Type B pancreatic cell (in vitro differentiated cells): ENCODE results near the gene LIPG. TPM values are rescaled to one million over a fixed set of nuclear protein-coding genes. Genes with fewer than 3 reads are reported as not detected.
A peak's percentile ranks its signal among the peaks of the same experiment; 100 is the strongest.

ENCODE experiments used
- DNase-seq: peaks from one replicate; pipeline ENCODE4 v3.0.0; 2021; ENCODE audit warnings: mixed read lengths; ENCODE audit not compliant: unreplicated experiment; ENCODE audit errors: extremely low spot score
- H3K27ac Mint-ChIP-seq: 2 replicates; pipeline ENCODE4 v1.8.0; 2021; ENCODE audit warnings: mild to moderate bottlenecking, mixed read lengths
- H3K27me3 Mint-ChIP-seq: 2 replicates; pipeline ENCODE4 v1.8.0; 2021; ENCODE audit warnings: mixed read lengths
- H3K36me3 Mint-ChIP-seq: 2 replicates; pipeline ENCODE4 v1.8.0; 2021; ENCODE audit warnings: mixed read lengths
- H3K4me1 Mint-ChIP-seq: one replicate; pipeline ENCODE4 v1.8.0; 2021; ENCODE audit warnings: mixed read lengths; ENCODE audit not compliant: unreplicated experiment
- H3K4me3 Mint-ChIP-seq: 2 replicates; pipeline ENCODE4 v1.8.0; 2021; ENCODE audit warnings: mild to moderate bottlenecking, mixed read lengths
- H3K9me3 Mint-ChIP-seq: 2 replicates; pipeline ENCODE4 v1.8.0; 2021; ENCODE audit warnings: mixed read lengths
- total RNA-seq: library from RNA; stranded (reverse); gene quantifications from 2 replicates; pipeline ENCODE4 v1.2.1, GENCODE V29; 2021; ENCODE audit warnings: low replicate concordance
- TF ChIP-seq, protein P1 (sequence below): fragments of 200-600 bp; sonication (generic); conservative IDR thresholded peaks from 2 replicates; pipeline ENCODE4 v1.5.0; 2021; ENCODE audit warnings: antibody characterized with exemption, mild to moderate bottlenecking

The LIPG gene
- total RNA-seq, 1 donor from 2014 or later, result 16.9 TPM

DNA sequence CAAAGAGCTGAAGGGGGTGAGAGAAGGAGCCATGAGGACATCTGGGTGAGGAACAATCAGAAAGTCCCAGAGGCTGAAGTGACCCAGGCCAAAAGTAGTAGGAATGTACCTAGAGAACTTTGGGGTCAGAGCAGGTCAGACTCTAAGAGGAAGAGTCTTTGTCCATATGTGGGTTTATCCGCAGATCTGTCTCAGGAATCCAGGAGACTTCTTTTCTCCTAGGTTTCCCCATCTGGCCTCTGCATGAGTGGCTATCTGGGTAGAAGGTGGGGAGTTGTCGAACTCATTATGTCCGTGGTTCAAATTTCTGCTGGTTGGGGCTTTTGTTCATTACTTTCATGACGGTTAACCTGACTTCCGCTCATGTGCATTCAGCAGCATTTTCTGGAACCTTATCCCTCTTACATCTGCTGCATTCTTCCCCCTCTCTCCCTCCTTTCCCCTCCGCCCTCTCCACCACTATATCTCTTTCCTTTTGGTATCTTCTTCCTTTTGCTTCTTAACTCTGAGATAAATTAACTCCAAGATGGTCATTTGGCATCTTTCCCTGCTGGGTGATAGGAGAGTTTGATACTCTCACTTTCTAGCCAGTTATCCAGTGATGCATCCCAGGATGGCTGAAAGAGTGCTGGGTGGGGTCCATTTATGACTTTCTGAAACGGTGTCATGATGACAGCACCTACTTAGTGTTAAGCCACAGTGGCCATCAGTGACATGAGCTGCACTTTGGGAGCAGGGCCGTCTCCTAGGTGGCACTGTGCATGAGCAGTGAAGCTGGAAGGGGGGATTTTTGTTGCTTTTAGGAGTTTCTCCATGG is 2.1 kb downstream of the LIPG start:
- Mint-ChIP-seq H3K36me3 (peaks cover 4% of the 10 kb centered on the region), H3K9me3 (no peaks in the 10 kb centered on the region), H3K4me3 (peak overlapping the region; percentile 93), H3K27ac (no peak overlapping the region), H3K27me3 (peaks cover 56% of the 10 kb centered on the region), H3K4me1 (peaks cover 57% of the 10 kb centered on the region)
- TF ChIP-seq, protein P1, sequence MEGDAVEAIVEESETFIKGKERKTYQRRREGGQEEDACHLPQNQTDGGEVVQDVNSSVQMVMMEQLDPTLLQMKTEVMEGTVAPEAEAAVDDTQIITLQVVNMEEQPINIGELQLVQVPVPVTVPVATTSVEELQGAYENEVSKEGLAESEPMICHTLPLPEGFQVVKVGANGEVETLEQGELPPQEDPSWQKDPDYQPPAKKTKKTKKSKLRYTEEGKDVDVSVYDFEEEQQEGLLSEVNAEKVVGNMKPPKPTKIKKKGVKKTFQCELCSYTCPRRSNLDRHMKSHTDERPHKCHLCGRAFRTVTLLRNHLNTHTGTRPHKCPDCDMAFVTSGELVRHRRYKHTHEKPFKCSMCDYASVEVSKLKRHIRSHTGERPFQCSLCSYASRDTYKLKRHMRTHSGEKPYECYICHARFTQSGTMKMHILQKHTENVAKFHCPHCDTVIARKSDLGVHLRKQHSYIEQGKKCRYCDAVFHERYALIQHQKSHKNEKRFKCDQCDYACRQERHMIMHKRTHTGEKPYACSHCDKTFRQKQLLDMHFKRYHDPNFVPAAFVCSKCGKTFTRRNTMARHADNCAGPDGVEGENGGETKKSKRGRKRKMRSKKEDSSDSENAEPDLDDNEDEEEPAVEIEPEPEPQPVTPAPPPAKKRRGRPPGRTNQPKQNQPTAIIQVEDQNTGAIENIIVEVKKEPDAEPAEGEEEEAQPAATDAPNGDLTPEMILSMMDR, result no peak
- DNase-seq, result no peak

DNA sequence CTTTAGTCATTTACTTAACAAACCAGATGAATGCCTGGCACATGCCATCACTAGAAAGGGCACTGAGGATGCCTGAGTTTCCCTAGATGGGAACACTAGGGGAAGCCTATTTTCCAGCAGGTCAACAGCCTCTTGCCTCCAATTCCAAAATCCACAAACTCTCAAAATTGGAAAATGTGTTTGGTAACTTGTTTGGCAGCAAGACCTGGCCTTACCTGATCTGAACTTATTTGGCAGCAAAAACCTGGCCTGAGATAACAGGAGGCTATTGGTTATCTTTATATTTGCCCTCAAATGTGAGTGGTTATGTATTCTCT is 2.6 kb downstream of the LIPG start:
- H3K27ac Mint-ChIP-seq, result no peak overlapping the region
- H3K9me3 Mint-ChIP-seq, result no peaks in the 10 kb centered on the region
- DNase-seq, result no peak
- H3K27me3 Mint-ChIP-seq, result peaks cover 56% of the 10 kb centered on the region
- H3K4me3 Mint-ChIP-seq, result peak overlapping the region; percentile 93
- peaks cover 57% of the 10 kb centered on the region for H3K4me1 Mint-ChIP-seq
- TF ChIP-seq, protein P1, result no peak
- H3K36me3 Mint-ChIP-seq, result peaks cover 7% of the 10 kb centered on the region

DNA sequence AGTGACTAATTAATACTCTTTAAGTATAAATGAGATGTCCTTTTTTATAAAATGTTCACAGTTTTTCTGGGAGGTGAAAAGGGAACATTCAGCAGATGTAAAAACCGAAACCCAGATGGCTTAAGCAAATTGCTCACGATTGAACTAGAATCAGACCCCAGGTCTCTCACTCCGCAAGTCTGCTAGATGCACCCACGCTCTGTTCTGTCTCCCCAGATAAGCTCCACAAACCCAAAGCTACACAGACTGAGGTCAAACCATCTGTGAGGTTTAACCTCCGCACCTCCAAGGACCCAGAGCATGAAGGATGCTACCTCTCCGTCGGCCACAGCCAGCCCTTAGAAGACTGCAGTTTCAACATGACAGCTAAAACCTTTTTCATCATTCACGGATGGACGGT is 3.2 kb downstream of the LIPG start:
- Mint-ChIP-seq H3K4me3 (peak overlapping the region; percentile 67), H3K4me1 (peaks cover 57% of the 10 kb centered on the region), H3K27ac (no peak overlapping the region), H3K27me3 (peaks cover 54% of the 10 kb centered on the region), H3K36me3 (peaks cover 7% of the 10 kb centered on the region), H3K9me3 (no peaks in the 10 kb centered on the region)
- DNase-seq, result no peak
- TF ChIP-seq, protein P1, result no peak

DNA sequence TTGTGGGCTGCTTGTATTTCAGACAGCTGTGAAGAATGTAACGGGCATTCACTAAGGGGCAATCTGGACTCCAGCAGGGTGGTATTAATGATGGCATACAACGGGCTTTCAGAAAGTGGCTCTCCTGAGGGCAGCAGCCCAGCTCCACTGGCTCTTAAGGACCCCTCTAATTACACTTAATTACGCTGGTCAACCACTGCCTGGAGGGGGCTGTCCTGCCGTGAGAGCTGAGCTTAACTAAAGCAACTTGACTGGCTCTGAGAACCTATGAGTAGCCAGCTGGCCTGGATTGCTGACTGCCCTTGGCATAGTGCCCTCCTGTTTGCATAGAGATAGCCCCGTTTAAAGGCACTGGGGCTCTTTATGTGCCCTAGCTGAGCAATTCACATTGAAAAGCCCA is 3.8 kb downstream of the LIPG start:
- peaks cover 49% of the 10 kb centered on the region for H3K27me3 Mint-ChIP-seq
- peaks cover 7% of the 10 kb centered on the region for H3K36me3 Mint-ChIP-seq
- H3K4me3 Mint-ChIP-seq, result peak overlapping the region; percentile 10
- TF ChIP-seq, protein P1, result no peak
- H3K9me3 Mint-ChIP-seq, result no peaks in the 10 kb centered on the region
- H3K4me1 Mint-ChIP-seq, result peaks cover 53% of the 10 kb centered on the region
- DNase-seq, result no peak
- no peak overlapping the region for H3K27ac Mint-ChIP-seq

DNA sequence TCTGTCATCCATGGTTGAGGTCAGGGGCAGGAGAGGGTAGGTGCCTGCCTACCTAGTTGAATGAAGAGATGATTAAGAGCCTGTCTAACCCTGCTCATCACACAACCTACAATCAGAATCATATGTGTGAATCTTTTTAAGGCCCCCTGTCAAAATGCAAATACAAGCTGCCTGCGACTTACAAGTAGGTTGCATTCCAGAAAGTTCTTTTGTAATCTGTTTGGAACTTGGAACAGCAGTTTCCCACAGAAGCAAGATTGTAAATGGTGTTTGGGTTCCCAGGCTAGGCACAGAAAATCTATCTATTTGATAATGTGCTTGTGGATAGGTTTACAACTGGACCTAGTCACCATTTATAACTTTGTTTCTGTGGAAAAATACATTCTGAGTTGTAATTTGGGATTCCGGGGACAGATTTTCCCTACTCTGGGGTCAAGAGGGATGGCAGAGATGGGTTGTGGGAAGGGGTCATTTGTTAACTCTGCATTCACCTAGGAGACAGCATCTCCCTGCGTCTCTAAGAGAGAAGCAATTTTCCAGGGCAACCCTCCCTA is 4.4 kb downstream of the LIPG start:
- Mint-ChIP-seq H3K4me3 (no peak overlapping the region), H3K9me3 (no peaks in the 10 kb centered on the region), H3K27me3 (peaks cover 42% of the 10 kb centered on the region), H3K27ac (no peak overlapping the region), H3K36me3 (peaks cover 7% of the 10 kb centered on the region), H3K4me1 (peaks cover 47% of the 10 kb centered on the region)
- no peak for DNase-seq
- TF ChIP-seq, protein P1, result no peak
